Liver (tissue), 9 donors: ENCODE measurements around the gene PRRT2. TPM values are rescaled to one million over a fixed set of nuclear protein-coding genes. Genes with fewer than 3 reads are reported as not detected.

Experiments used
- DNase-seq: peaks from one replicate; pipeline ENCODE4 v3.0.0-alpha.2; 2017; ENCODE audit warnings: low spot score
- H3K27ac ChIP-seq, 2 donors: one replicate each; pipeline ENCODE4 v1.7.0; 2013; ENCODE audit warnings: inconsistent platforms in 2 of 2, low read length in 2 of 2, control low read depth in 1 of 2, low read depth in 1 of 2, mild to moderate bottlenecking in 1 of 2
- H3K27me3 ChIP-seq, 4 donors: one replicate each; pipeline versions ENCODE4 v1.6.1 to v1.7.0; 2013; ENCODE audit warnings: low read length in 3 of 4, inconsistent platforms in 1 of 4, mild to moderate bottlenecking in 1 of 4, moderate library complexity in 1 of 4; ENCODE audit not compliant: control insufficient read depth in 4 of 4, insufficient read depth in 4 of 4
- H3K36me3 ChIP-seq, 4 donors: one replicate each; pipeline versions ENCODE4 v1.6.1 to v1.7.0; 2013; ENCODE audit warnings: low read length in 3 of 4, mild to moderate bottlenecking in 3 of 4, low read depth in 1 of 4, moderate library complexity in 1 of 4; ENCODE audit not compliant: control insufficient read depth in 4 of 4, insufficient read depth in 3 of 4
- H3K4me1 ChIP-seq, 4 donors: one replicate each; pipeline versions ENCODE4 v1.6.1 to v1.7.0; 2013; ENCODE audit warnings: low read length in 3 of 4, mild to moderate bottlenecking in 3 of 4, moderate library complexity in 1 of 4; ENCODE audit not compliant: control insufficient read depth in 4 of 4, insufficient read depth in 4 of 4
- H3K4me3 ChIP-seq, 3 donors: one replicate each; pipeline versions ENCODE4 v1.6.1 to v1.7.0; 2013; ENCODE audit warnings: low read length in 3 of 3, control low read depth in 1 of 3, low read depth in 1 of 3, mild to moderate bottlenecking in 1 of 3
- H3K9ac ChIP-seq, 2 donors: one replicate each; pipeline ENCODE4 v1.7.0; 2013; ENCODE audit warnings: low read length in 2 of 2, mild to moderate bottlenecking in 2 of 2, moderate library complexity in 2 of 2, control low read depth in 1 of 2, low read depth in 1 of 2
- H3K9me3 ChIP-seq, 4 donors: one replicate each; pipeline versions ENCODE4 v1.6.1 to v1.7.0; 2013; ENCODE audit warnings: low read length in 3 of 4; ENCODE audit not compliant: control insufficient read depth in 4 of 4
- EGR1 ChIP-seq, 2 donors: IDR thresholded peaks; 2 replicates each; pipeline ENCODE4 v1.6.1; 2016 to 2018; ENCODE audit warnings: antibody characterized with exemption in 2 of 2, low read depth in 2 of 2
- FOXA1 ChIP-seq: IDR thresholded peaks from 2 replicates; pipeline ENCODE4 v1.6.1; 2016; ENCODE audit warnings: antibody characterized with exemption
- FOXA2 ChIP-seq: IDR thresholded peaks from 2 replicates; pipeline ENCODE4 v1.6.1; 2016; ENCODE audit warnings: antibody characterized with exemption
- GABPA ChIP-seq, 2 donors: IDR thresholded peaks in 1 of 2; conservative IDR thresholded peaks in 1 of 2; 2 replicates each; pipeline ENCODE4 v1.6.1; 2016; ENCODE audit warnings: antibody characterized with exemption in 2 of 2, mild to moderate bottlenecking in 1 of 2, moderate library complexity in 1 of 2
- HNF4A ChIP-seq, 2 donors: conservative IDR thresholded peaks; 2 replicates each; pipeline ENCODE4 v1.6.1; 2016; ENCODE audit warnings: antibody characterized with exemption in 2 of 2, mild to moderate bottlenecking in 2 of 2
- JUND ChIP-seq, 2 donors: IDR thresholded peaks; 2 replicates each; pipeline ENCODE4 v1.6.1; 2016; ENCODE audit warnings: antibody characterized with exemption in 2 of 2
- NR2F2 ChIP-seq: IDR thresholded peaks from 2 replicates; pipeline ENCODE4 v1.6.1; 2016; ENCODE audit warnings: antibody characterized with exemption
- RAD21 ChIP-seq, 2 donors: IDR thresholded peaks; 2 replicates each; pipeline ENCODE4 v1.6.1; 2016; ENCODE audit warnings: antibody characterized with exemption in 2 of 2, mild to moderate bottlenecking in 2 of 2
- RXRA ChIP-seq, 2 donors: IDR thresholded peaks; 2 replicates each; pipeline ENCODE4 v1.6.1; 2017 to 2018; ENCODE audit warnings: antibody characterized with exemption in 2 of 2, mild to moderate bottlenecking in 1 of 2
- SP1 ChIP-seq: IDR thresholded peaks from 2 replicates; pipeline ENCODE4 v1.6.1; 2018; ENCODE audit warnings: antibody characterized with exemption, mild to moderate bottlenecking
- TAF1 ChIP-seq: conservative IDR thresholded peaks from 2 replicates; pipeline ENCODE4 v1.6.1; 2016; ENCODE audit warnings: antibody characterized with exemption, mild to moderate bottlenecking
- YY1 ChIP-seq: IDR thresholded peaks from 2 replicates; pipeline ENCODE4 v1.6.1; 2016; ENCODE audit warnings: antibody characterized with exemption, mild to moderate bottlenecking
- WGBS: extraction: QIAGEN DNeasy Blood & Tissue Kit; methylation state at CpG from one replicate; pipeline ENCODE4 v1.1.7; 2013; 5-methylcytosine and 5-hydroxymethylcytosine counted together
- polyA plus RNA-seq, 2 donors: library from polyadenylated mRNA; stranded (reverse) in 1 of 2; unstranded in 1 of 2; fragments of 200-250 nt in 1 of 2; fragments of >200 nt in 1 of 2; fragmentation: Nextera tagmentation in 1 of 2; extraction: Ambion mirVana in 1 of 2; gene quantifications; one replicate each; pipeline versions ENCODE4 v1.2.1 to v1.2.3, GENCODE V29; 2013 to 2015
- total RNA-seq, 2 donors: library from RNA; depleted of rRNA; stranded (reverse); fragments of >200 nt; gene quantifications; one replicate each; pipeline ENCODE4 v1.2.3, GENCODE V29; 2014
- TF ChIP-seq, protein P1 (sequence below): IDR thresholded peaks from 2 replicates; pipeline ENCODE4 v1.6.1; 2016; ENCODE audit warnings: antibody characterized with exemption
- TF ChIP-seq, protein P2 (sequence below): fragments of 150-350 bp; IDR thresholded peaks from 2 replicates; pipeline ENCODE4 v1.5.1; 2017; ENCODE audit warnings: improper control_type of control experiment, low read depth, low read length; ENCODE audit not compliant: missing input control
- TF ChIP-seq, protein P3 (sequence below): IDR thresholded peaks from 2 replicates; pipeline ENCODE4 v1.6.1; 2016; ENCODE audit warnings: antibody characterized with exemption
- TF ChIP-seq, protein P4 (sequence below): IDR thresholded peaks from 2 replicates; pipeline ENCODE4 v1.6.1; 2016; ENCODE audit warnings: antibody characterized with exemption, mild to moderate bottlenecking
- TF ChIP-seq, protein P5 (sequence below): IDR thresholded peaks from 2 replicates; pipeline ENCODE4 v1.6.1; 2016; ENCODE audit warnings: antibody characterized with exemption
- donor health status: healthy.
- donor health status: healthy.
- donor health status: healthy.
- donor health status: healthy.
- donor health status: healthy.

Gene PRRT2
- total RNA-seq = under 1 TPM; 0.09 to 0.59 TPM
- polyA plus RNA-seq = under 1 TPM; 0.16 to 0.28 TPM

DNA sequence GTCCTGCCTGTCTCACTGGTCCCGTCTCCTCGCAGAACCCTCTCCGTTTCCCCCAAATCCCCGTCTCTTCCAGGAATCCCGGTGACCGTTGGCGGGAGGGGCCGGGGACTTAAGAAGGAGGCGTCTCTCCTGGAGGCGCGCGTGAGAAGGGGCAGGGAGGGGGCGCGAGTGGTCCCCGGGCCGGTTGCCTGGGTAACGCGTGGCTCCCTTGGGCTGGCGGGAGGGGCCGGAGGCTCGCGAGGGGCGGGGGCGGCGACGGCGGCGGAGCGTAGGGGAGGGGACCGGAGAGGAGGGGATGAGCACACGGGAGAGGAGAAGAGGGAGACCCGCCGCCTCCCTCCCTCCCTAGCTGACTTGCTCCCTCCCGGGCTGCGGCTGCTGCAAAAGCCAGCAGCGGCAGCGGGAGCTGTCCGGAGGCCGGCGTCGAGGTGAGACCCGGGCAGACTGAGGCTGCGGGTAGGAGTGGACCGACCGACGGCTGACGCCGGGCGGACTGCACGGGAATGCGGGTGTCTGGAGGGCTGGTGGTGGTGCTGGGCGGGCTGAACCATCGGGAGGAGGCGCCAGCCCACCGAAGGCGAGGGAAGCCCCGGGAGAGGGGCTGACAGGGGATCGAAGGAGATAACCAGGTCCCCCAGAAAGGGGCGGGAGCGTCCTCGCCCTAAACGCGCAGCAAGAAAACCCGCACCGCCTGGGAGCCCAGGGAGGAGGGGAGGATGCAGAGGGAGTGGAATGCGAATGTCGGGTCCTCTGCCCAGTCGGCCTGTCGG, at the start of gene PRRT2:
Gene PRRT2, plus strand, starts transcription at position 298 of the 770 bp plus-strand sequence. CDS start 862 bp downstream, outside the sequence.
- DNase-seq = no peak
- no peaks in the 10 kb centered on the region for H3K27me3 ChIP-seq
- H3K36me3 ChIP-seq = peaks cover 2 to 10% (median 4%) of the 10 kb centered on the region in 4 donors
- WGBS = 8% methylated on average over 69 of the region's 69 CpGs
- peak within 1 kb of the TSS; percentile 85 to 88 for H3K27ac ChIP-seq
- H3K9ac ChIP-seq = peak within 1 kb of the TSS in 1 of 2 donors; percentile 80
- H3K4me3 ChIP-seq = peak within 1 kb of the TSS; percentile 38 to 51 (median 46)
- peaks cover 19 to 59% (median 37%) of the 10 kb centered on the region in 4 donors for H3K4me1 ChIP-seq
- TF ChIP-seq JUND (IDR thresholded peaks at IDR 0.05) = no peak
- TF ChIP-seq, protein P1, sequence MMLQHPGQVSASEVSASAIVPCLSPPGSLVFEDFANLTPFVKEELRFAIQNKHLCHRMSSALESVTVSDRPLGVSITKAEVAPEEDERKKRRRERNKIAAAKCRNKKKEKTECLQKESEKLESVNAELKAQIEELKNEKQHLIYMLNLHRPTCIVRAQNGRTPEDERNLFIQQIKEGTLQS = no peak
- TF ChIP-seq, protein P2, sequence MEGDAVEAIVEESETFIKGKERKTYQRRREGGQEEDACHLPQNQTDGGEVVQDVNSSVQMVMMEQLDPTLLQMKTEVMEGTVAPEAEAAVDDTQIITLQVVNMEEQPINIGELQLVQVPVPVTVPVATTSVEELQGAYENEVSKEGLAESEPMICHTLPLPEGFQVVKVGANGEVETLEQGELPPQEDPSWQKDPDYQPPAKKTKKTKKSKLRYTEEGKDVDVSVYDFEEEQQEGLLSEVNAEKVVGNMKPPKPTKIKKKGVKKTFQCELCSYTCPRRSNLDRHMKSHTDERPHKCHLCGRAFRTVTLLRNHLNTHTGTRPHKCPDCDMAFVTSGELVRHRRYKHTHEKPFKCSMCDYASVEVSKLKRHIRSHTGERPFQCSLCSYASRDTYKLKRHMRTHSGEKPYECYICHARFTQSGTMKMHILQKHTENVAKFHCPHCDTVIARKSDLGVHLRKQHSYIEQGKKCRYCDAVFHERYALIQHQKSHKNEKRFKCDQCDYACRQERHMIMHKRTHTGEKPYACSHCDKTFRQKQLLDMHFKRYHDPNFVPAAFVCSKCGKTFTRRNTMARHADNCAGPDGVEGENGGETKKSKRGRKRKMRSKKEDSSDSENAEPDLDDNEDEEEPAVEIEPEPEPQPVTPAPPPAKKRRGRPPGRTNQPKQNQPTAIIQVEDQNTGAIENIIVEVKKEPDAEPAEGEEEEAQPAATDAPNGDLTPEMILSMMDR = no peak
- TF ChIP-seq NR2F2 = no peak
- TF ChIP-seq, protein P3, sequence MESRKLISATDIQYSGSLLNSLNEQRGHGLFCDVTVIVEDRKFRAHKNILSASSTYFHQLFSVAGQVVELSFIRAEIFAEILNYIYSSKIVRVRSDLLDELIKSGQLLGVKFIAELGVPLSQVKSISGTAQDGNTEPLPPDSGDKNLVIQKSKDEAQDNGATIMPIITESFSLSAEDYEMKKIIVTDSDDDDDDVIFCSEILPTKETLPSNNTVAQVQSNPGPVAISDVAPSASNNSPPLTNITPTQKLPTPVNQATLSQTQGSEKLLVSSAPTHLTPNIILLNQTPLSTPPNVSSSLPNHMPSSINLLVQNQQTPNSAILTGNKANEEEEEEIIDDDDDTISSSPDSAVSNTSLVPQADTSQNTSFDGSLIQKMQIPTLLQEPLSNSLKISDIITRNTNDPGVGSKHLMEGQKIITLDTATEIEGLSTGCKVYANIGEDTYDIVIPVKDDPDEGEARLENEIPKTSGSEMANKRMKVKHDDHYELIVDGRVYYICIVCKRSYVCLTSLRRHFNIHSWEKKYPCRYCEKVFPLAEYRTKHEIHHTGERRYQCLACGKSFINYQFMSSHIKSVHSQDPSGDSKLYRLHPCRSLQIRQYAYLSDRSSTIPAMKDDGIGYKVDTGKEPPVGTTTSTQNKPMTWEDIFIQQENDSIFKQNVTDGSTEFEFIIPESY = no peak
- no peak for TF ChIP-seq HNF4A (conservative IDR thresholded peaks at IDR 0.05)
- TF ChIP-seq EGR1 (IDR thresholded peaks at IDR 0.05; ENCODE audit: low read depth in 2 of 2) = no peak
- TF ChIP-seq RXRA (IDR thresholded peaks at IDR 0.05) = no peak
- no peak for TF ChIP-seq TAF1
- TF ChIP-seq, protein P4, sequence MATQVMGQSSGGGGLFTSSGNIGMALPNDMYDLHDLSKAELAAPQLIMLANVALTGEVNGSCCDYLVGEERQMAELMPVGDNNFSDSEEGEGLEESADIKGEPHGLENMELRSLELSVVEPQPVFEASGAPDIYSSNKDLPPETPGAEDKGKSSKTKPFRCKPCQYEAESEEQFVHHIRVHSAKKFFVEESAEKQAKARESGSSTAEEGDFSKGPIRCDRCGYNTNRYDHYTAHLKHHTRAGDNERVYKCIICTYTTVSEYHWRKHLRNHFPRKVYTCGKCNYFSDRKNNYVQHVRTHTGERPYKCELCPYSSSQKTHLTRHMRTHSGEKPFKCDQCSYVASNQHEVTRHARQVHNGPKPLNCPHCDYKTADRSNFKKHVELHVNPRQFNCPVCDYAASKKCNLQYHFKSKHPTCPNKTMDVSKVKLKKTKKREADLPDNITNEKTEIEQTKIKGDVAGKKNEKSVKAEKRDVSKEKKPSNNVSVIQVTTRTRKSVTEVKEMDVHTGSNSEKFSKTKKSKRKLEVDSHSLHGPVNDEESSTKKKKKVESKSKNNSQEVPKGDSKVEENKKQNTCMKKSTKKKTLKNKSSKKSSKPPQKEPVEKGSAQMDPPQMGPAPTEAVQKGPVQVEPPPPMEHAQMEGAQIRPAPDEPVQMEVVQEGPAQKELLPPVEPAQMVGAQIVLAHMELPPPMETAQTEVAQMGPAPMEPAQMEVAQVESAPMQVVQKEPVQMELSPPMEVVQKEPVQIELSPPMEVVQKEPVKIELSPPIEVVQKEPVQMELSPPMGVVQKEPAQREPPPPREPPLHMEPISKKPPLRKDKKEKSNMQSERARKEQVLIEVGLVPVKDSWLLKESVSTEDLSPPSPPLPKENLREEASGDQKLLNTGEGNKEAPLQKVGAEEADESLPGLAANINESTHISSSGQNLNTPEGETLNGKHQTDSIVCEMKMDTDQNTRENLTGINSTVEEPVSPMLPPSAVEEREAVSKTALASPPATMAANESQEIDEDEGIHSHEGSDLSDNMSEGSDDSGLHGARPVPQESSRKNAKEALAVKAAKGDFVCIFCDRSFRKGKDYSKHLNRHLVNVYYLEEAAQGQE = no peak
- TF ChIP-seq GABPA (IDR thresholded peaks at IDR 0.05 in 1 of 2, conservative IDR thresholded peaks at IDR 0.05 in 1 of 2) = no peak
- TF ChIP-seq FOXA2 = no peak
- TF ChIP-seq RAD21 (IDR thresholded peaks at IDR 0.05) = no peak
- no peak for TF ChIP-seq YY1
- no peak for TF ChIP-seq FOXA1
- TF ChIP-seq, protein P5, sequence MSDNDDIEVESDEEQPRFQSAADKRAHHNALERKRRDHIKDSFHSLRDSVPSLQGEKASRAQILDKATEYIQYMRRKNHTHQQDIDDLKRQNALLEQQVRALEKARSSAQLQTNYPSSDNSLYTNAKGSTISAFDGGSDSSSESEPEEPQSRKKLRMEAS = no peak
- TF ChIP-seq SP1 = no peak
- no peaks in the 10 kb centered on the region for H3K9me3 ChIP-seq
